ENCODE measurements around the gene MAP3K10.
A peak's percentile ranks its signal among the peaks of the same experiment; 100 is the strongest.
"Not testable (repeated sequence)": the region's sequence is repeated elsewhere in the genome, so short reads cannot be mapped to it uniquely, and the experiment has no call there.

Gene MAP3K10

GRCh38 chr19:40217934-40218890 is 27.0 kb downstream of the MAP3K10 start, which contains the start of gene TTC9B:
TTC9B (minus strand) TSS chr19:40218384; CDS start chr19:40218381, 3 bp downstream.
- DNase-seq = no peak

DNA sequence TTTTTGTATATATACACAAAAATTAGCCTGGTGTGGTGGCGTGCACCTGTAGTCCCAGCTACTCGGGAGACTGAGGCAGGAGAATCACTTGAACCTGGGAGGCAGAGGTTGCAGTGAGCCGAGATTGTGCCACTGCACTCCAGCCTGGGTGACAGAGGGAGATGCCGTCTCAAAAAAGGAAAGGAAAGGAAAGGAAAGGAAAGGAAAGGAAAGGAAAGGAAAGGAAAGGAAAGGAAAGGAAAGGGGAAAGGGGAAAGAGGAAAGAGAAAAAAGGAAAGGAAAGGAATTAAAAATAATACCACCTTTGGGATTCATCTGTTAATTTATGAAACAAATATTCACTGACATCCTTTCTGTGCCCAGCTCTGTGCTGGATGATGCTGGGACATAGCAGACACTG is 27.8 kb downstream of the MAP3K10 start:
- not testable (repeated sequence) for DNase-seq

- DNase-seq = no peak
Measured at GRCh38 chr19:40219721-40220276, 28.6 kb downstream of the MAP3K10 start.

GRCh38 chr19:40220674-40221073 is 29.4 kb downstream of the MAP3K10 start:
- DNase-seq = no peak

- DNase-seq = peak; percentile 57
Measured at GRCh38 chr19:40221858-40222619, 30.8 kb downstream of the MAP3K10 start.

DNA sequence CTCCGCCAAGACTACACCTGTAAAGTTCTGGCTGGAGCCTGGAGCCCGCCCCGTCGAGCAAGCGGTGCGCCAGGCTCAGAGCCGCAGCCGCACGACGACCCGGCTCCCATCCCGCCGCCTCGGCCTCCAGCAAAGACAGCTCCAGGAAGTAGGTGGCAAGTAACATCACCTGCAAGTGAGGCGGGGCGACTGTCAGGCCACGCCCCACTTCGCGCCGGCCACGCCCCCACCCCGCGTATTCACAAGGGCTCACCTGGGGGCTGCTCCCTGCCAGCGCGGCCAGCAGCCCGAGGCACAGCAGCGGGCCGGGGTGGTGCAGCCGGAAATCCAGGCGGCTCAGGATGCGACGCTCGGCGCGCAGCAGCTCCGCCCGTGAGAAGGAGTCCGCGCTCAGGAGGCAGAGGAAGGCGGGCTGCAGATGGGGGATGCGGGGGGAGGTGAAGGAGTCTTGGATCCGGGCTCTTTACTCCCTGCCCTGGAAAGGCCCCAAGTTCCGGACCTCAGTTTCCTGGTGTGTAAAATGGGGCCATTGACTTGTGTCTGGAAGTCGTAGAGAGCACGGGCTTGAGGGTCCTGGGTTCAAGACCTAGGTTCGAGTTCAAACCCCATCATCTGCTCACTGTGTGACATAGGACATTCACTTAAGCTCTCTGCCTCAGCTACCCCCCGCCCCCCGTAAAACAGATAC is 32.1 kb downstream of the MAP3K10 start:
- no peak for DNase-seq

DNA sequence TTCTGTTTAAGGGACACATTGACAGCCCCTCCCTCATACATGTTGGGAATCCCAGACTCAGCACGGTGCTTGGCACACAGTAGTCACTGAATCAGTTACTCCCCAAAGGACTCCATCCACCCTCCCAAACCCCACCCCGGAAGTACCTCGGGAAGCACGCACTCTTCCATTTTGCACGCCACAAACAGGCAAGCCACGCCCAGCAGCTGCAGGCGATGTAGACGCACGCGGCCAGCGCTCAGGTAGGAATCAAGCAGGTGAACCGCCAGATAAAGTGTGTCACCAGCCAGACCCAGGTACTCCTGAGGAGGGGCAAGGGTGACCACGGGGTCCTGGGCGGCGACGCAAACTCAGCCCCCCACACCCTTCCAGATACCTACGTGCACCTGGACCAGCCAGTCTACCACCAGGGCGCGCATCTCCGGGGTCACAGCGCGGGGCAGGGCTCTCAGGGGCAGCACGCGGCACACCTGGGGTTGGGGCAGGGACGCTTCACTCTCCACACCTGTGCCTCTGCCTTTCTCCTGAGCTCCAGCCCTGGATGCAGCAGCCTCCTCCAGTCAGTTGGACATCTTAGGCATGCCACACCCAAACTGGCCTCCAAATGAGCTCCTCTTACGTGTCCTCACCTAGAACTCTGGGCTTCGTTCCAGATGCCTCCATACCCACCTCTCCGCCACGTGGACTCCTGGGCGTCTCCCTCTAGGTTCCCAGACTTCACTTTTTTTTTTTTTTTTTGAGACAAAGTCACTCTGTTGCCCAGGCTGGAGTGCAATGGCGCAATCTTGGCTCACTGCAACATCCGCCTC is 33.3 kb downstream of the MAP3K10 start:
- no peak for DNase-seq

GRCh38 chr19:40225440-40226305 is 34.4 kb downstream of the MAP3K10 start:
- DNase-seq = no peak

GRCh38 chr19:40228346-40228745 is 37.1 kb downstream of the MAP3K10 start:
- DNase-seq = no peak

- DNase-seq = no peak
Measured at GRCh38 chr19:40228863-40229262, 37.6 kb downstream of the MAP3K10 start.

DNA sequence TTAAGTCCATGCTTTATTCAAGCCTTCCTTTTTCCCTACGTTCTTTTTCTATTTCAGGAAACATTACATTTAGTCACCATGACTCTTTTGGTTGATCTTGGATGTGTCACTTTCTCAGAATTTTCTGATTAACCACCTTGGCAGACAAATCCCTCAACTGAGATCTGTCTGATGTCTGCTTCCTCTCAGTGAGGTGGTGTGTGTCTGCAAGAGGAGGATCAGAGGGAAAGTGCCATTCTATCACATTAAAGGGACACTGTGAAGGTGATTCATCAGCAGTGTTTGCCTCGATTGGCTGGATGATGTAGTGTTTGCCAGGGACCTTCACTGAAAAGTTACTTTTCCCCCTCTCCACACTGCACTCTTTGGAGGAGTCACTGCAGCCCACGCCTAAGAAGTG is 38.3 kb downstream of the MAP3K10 start:
- no peak for DNase-seq

DNA sequence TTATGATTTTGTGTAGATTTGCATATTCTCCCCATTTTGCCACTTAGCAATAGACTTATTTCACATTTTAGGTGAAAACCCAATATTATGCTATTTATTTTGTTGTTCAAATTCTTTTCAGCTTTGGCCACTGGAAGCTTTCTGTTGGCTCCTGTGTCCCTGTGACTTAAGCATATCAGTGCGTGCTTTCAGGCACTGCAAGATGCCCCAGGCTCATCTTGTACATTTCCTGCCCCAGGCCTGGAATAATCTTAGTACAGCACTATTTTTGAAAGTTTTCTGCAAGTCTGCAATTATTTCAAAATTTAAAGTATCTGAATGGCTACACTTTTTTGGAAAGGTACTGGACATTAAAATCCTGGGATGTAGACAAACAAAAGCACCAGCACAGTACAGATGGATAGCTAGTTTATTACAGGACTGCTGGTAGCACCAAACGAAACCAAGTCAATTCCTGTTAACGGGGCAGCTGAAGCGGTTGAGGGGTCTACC is 38.7 kb downstream of the MAP3K10 start:
- no peak for DNase-seq

DNA sequence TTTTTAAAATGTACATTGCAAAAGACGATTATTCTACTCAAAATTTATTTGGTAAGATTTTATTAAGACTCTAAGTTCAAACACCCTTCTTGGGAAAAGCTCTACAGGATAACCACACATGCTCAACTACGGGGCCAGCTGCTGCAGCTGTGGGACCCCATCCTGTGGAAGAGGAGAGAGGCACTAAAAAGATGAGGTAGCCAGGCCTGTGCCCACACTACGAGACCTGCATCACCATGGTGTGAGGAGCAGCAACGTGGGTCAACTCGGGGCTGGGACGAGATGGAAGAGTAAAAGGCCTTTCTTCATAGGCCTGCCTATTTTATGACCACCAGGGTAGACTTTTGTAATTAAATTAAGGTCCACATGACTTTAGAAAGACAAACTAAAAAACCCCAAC is 39.8 kb downstream of the MAP3K10 start:
- DNase-seq = no peak

DNA sequence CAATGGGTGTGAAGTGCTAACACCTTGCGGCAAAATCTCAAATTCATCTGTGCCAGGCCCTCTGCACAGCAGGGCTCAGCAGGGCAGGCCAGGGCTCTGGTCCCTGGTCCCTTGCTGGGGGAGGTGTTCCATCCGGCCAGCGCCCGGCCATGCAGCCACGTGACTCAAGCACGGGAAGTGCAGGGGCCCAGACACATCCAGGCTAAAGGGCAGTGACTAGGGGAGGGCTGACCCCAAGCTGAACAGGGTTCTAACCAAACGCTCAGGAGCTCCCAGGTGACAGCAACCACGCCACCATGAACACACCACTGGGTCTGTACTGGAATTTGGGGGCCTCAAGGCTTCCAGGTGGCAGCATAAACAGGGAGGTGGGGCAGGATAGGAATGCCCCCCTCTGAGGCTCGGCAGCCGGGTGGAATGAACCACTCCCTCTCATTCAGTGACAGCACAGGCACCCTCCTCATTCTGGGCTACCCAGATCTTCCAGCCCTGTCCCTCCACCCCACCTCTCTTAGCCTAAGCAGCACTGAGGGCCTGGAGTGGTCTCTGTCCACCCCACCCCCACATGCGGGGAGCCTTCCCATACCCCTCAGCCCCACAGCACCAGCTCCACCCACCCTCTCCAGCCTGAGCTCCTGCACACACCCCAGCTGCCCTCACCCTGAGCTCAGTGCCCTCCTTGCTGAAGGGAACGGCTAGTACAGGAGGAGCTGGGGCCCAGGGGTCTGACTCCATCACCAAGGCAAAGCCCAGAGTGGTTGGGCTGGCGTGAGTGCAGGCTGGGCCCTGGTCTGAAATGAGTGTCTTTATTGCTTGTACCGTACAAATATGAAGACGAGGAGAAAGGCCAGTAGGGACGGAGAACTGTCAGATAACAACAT is 40.6 kb downstream of the MAP3K10 start:
- no peak for DNase-seq

DNA sequence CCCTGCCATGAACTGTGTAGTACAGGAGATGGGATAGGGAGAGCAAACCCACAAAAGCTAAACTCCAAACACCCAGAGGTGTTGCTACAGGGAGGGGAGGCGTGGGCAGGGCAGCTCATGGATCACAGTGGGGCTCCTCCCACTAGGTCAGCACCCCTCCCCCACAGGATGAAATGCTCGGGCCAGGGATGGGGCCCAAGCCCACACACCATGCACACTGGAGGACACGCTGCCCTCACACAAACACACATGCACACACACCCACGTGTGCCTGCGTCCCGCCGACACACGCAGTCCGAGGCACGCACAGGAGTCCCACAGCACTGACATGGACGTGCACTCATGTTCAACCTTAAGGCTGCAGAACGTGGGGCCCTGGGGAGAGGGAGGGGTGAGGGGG is 41.3 kb downstream of the MAP3K10 start:
- DNase-seq = no peak

- DNase-seq = no peak
Measured at GRCh38 chr19:40232949-40233810, 42.0 kb downstream of the MAP3K10 start.

GRCh38 chr19:40233811-40234389 is 42.7 kb downstream of the MAP3K10 start:
- no peak for DNase-seq
